Naive thymus-derived CD8-positive, alpha-beta T cell (primary cell): ENCODE measurements around the gene CLEC11A. TPM values are rescaled to one million over a fixed set of nuclear protein-coding genes. Genes with fewer than 3 reads are reported as not detected.

Source experiments
- ATAC-seq, 2 donors: fragments of 150-1000 bp; cut with Tn5 transposase in 1 of 2; sonication (Bioruptor Pico), chemical (Tn5 transposase) in 1 of 2; 1 replicate in 1 of 2; 2 replicates in 1 of 2; pipeline ENCODE4 v1.10.0; 2021; ENCODE audit warnings: mild to moderate bottlenecking in 2 of 2, moderate library complexity in 2 of 2
- POLR2A ChIA-PET: fragments of 350-600 bp; sonication (Branson Sonifier 250); formaldehyde crosslinking; loops from one replicate; lab custom pipeline; 2021; ENCODE audit warnings: antibody characterized with exemption; lab: Charles Lee
- DNase-seq, 10 donors: peaks; one replicate each; pipeline versions ENCODE4 v3.0.0 to v3.0.0-alpha.2; 2020 to 2022
- H3K27ac Mint-ChIP-seq, 10 donors: one replicate each; pipeline ENCODE4 v1.8.0; 2020 to 2022; ENCODE audit warnings: mild to moderate bottlenecking in 10 of 10, mixed read lengths in 10 of 10, moderate library complexity in 4 of 10, inconsistent platforms in 1 of 10
- H3K27me3 Mint-ChIP-seq, 5 donors: one replicate each; pipeline ENCODE4 v1.8.0; 2021 to 2022; ENCODE audit warnings: mixed read lengths in 5 of 5
- H3K36me3 Mint-ChIP-seq, 3 donors: one replicate each; pipeline ENCODE4 v1.8.0; 2020 to 2022; ENCODE audit warnings: mixed read lengths in 3 of 3, mild to moderate bottlenecking in 2 of 3, inconsistent platforms in 1 of 3
- H3K4me1 Mint-ChIP-seq, 4 donors: one replicate each; pipeline ENCODE4 v1.8.0; 2021 to 2022; ENCODE audit warnings: mixed read lengths in 4 of 4
- H3K4me3 Mint-ChIP-seq, 10 donors: one replicate each; pipeline ENCODE4 v1.8.0; 2020 to 2022; ENCODE audit warnings: mild to moderate bottlenecking in 10 of 10, mixed read lengths in 10 of 10, moderate library complexity in 6 of 10, inconsistent platforms in 1 of 10
- H3K9me3 Mint-ChIP-seq, 9 donors: one replicate each; pipeline ENCODE4 v1.8.0; 2020 to 2022; ENCODE audit warnings: mixed read lengths in 9 of 9, mild to moderate bottlenecking in 3 of 9, inconsistent platforms in 1 of 9, moderate library complexity in 1 of 9
- polyA plus RNA-seq, 3 donors: library from polyadenylated mRNA; unstranded; fragments of 300-500 nt; fragmentation: Illumina TruSeq; gene quantifications; one replicate each; pipeline ENCODE4 v1.2.3, GENCODE V29; 2021
- total RNA-seq, 8 experiments: library from RNA in 2 of 8; stranded (reverse) in 2 of 8; gene quantifications; one replicate each; pipeline ENCODE4 v1.2.3 and lab custom pipeline; 2021 to 2026

CLEC11A gene
- total and polyA plus RNA-seq, 5 experiments from 2014 or later = 9.4 to 15.8 (median 12.4) TPM

DNA sequence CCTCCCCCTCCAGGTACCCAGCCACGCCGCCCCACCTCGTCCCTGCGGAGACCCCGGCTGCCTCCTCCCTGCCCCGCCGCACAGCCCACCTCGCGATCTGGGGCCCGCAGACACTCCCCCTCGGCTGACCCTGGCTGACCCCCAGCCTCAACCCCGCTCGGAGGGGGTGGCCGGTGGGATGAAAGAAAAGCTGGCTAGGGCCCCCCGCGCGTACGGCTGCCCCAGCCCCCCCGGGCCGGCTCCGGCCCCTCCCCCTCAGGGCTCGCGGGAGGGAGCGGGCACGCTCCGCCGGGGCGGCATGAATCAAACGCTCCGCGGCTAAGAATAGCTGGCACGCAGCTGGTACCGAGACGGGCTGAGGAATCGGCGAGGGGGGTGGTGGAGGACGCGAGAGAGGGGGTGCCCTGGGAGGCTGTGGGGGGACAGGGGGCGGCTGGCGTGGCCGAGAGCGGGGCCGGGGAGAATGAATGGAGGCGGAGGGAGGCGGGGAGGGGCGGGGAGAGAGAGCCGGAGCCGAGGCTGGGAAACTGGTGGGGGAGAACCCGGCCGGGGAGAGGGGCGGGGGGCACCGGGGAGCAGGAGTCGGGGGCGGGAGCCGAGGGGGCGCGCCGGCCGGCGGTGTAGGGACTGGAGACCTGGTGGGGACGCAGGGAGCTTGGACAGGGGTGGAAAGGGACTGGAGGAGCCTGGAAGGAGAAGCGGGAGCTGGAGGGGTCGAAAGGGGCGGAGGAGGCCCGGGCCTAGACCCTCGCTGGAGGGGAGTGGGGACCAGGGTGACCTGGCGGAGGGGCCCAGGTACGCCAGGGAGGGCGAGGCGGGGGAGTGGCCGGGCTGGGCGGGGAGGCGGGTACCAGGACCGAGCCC lies 4.7 kb upstream of the CLEC11A start:
- POLR2A ChIA-PET = interaction anchor here (1.4 kb wide), 3 partner anchors 10 to 86 kb away, joined by 3 to 4 read pairs (median 4); no protein-coding TSS in a partner anchor

DNA sequence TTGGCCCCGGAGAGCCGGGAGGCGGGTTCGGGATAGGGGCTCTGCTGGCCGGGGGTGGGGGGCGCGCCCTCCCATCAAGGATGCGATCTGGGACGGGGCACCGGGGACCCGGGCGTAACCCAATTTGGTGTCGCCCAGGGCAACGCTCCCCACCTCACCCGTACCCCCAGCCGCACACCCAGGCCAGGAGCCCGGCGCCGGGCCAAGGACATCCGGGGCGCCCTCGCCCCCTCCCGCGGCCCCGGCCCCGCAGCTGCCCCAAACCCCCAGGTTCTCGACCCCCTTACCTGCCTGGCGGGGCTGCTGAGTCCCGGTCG lies 4.1 kb upstream of the CLEC11A start:
- Mint-ChIP-seq H3K4me3 (peak overlapping the region in 3 of 10 donors; percentile 67 to 90 (median 71)), H3K27ac (no peak overlapping the region), H3K4me1 (peaks cover 31 to 64% (median 50%) of the 10 kb centered on the region in 4 donors), H3K9me3 (no peaks in the 10 kb centered on the region), H3K27me3 (peaks cover 4 to 25% (median 16%) of the 10 kb centered on the region in 5 donors), H3K36me3 (no peaks in the 10 kb centered on the region)
- DNase-seq (no peak), ATAC-seq (peak in 1 of 2 donors; percentile 24)
- POLR2A ChIA-PET = interaction anchor here (1.4 kb wide), 2 partner anchors 9 to 86 kb away, joined by 3 to 4 read pairs; no protein-coding TSS in a partner anchor

More for the DNA sequence above, 4.7 kb upstream of the CLEC11A start:
- ATAC-seq = peak; percentile 21 to 53
- peaks cover 4 to 20% (median 16%) of the 10 kb centered on the region in 5 donors for H3K27me3 Mint-ChIP-seq
- H3K9me3 Mint-ChIP-seq = no peaks in the 10 kb centered on the region
- H3K4me1 Mint-ChIP-seq = peaks cover 32 to 65% (median 50%) of the 10 kb centered on the region in 4 donors
- peak overlapping the region in 9 of 10 donors; percentile 20 to 90 (median 71) for H3K4me3 Mint-ChIP-seq
- H3K27ac Mint-ChIP-seq = peak overlapping the region in 1 of 10 donors; percentile 77
- no peaks in the 10 kb centered on the region for H3K36me3 Mint-ChIP-seq
- DNase-seq = peak in 3 of 10 donors; percentile 30 to 36 (median 30)

GRCh38 chr19:50719566-50719965 lies 3.6 kb upstream of the CLEC11A start, which contains the start of gene SHANK1:
TSS of gene SHANK1 (minus strand) at chr19:50719802. CDS start at chr19:50716919, 2,883 bp downstream.
- Mint-ChIP-seq H3K36me3 (no peaks in the 10 kb centered on the region), H3K27me3 (peaks cover 4 to 25% (median 16%) of the 10 kb centered on the region in 5 donors), H3K27ac (peak within 1 kb of the TSS in 9 of 10 donors; percentile 7 to 86 (median 56)), H3K4me3 (peak within 1 kb of the TSS; percentile 59 to 90 (median 73)), H3K9me3 (no peaks in the 10 kb centered on the region), H3K4me1 (peaks cover 27 to 64% (median 51%) of the 10 kb centered on the region in 4 donors)
- peak in 1 of 10 donors; percentile 31 for DNase-seq
- POLR2A ChIA-PET = no interaction called here
- ATAC-seq = no peak

- Mint-ChIP-seq H3K36me3 (no peaks in the 10 kb centered on the region), H3K9me3 (peaks cover 0 to 3% (median 0%) of the 10 kb centered on the region in 9 donors), H3K4me3 (peak overlapping the region; percentile 56 to 84 (median 72)), H3K27me3 (peaks cover 4 to 25% (median 15%) of the 10 kb centered on the region in 5 donors), H3K27ac (peak overlapping the region in 9 of 10 donors; percentile 11 to 86 (median 56)), H3K4me1 (peaks cover 27 to 61% (median 44%) of the 10 kb centered on the region in 4 donors)
- no peak for DNase-seq
- POLR2A ChIA-PET = interaction anchor here (0.6 kb wide), 1 partner anchor 1437 kb away, joined by 3 read pairs; no protein-coding TSS in a partner anchor
- ATAC-seq = no peak
These were observed 2.8 kb upstream of the CLEC11A start for GRCh38 chr19:50720181-50720920.

- H3K36me3 Mint-ChIP-seq = no peaks in the 10 kb centered on the region
- H3K9me3 Mint-ChIP-seq = peaks cover 0 to 5% (median 0%) of the 10 kb centered on the region in 9 donors
- POLR2A ChIA-PET = no interaction called here
- ATAC-seq = no peak
- H3K27me3 Mint-ChIP-seq = peaks cover 4 to 25% (median 13%) of the 10 kb centered on the region in 5 donors
- H3K4me3 Mint-ChIP-seq = peak overlapping the region; percentile 56 to 84 (median 72)
- peak in 1 of 10 donors; percentile 13 for DNase-seq
- peak overlapping the region in 7 of 10 donors; percentile 6 to 79 (median 53) for H3K27ac Mint-ChIP-seq
- peaks cover 25 to 61% (median 44%) of the 10 kb centered on the region in 4 donors for H3K4me1 Mint-ChIP-seq
These were observed 2.2 kb upstream of the CLEC11A start for GRCh38 chr19:50720921-50721381.

DNA sequence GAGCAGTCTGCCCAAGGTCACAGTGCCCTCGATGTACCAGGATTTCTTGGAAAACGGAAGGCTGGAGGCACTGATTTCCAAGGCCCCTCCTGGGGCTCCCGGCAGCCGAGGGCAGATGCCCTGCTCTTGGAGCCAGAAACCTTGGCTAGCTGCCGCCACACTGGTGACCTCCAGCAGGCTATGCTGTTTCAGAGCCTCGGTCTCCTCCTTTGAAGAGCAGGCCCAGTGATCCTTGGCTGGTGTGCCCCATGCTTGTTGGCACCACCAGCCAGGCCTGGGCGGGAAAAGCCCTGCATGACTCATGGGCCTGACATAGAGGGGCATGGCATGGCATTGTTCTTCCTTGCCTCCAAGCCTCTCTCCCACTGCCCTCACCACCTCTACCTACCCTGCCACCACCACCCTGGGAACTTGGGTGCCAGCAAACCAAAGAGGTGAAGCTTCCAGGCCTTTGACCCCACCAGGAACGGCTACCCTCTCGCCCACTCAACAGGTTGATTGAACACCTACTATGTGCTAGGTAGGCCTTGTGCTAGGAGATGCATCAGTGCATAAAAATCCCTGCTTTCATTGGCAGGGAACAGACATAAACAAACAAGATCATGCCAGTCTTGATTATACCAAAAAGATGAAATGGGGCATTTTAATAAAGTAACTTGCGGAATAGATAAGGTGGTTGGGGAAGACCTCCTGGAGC lies 1.6 kb upstream of the CLEC11A start:
- POLR2A ChIA-PET = no interaction called here
- no peak for DNase-seq
- Mint-ChIP-seq H3K9me3 (peaks cover 0 to 5% (median 0%) of the 10 kb centered on the region in 9 donors), H3K36me3 (peaks cover 0 to 4% (median 0%) of the 10 kb centered on the region in 3 donors), H3K27me3 (peaks cover 4 to 25% (median 13%) of the 10 kb centered on the region in 5 donors), H3K4me1 (peaks cover 27 to 63% (median 48%) of the 10 kb centered on the region in 4 donors), H3K4me3 (peak overlapping the region in 5 of 10 donors; percentile 14 to 73 (median 59)), H3K27ac (peak overlapping the region in 5 of 10 donors; percentile 7 to 53 (median 20))
- ATAC-seq = no peak

GRCh38 chr19:50722201-50723013 lies 757 bp upstream of the CLEC11A start:
- DNase-seq (no peak), ATAC-seq (no peak)
- H3K27me3 Mint-ChIP-seq = peaks cover 4 to 25% (median 12%) of the 10 kb centered on the region in 5 donors
- peak overlapping the region in 7 of 10 donors; percentile 39 to 91 (median 67) for H3K4me3 Mint-ChIP-seq
- H3K4me1 Mint-ChIP-seq = peaks cover 29 to 67% (median 53%) of the 10 kb centered on the region in 4 donors
- H3K36me3 Mint-ChIP-seq = peaks cover 0 to 6% (median 0%) of the 10 kb centered on the region in 3 donors
- POLR2A ChIA-PET = interaction anchor here (1.0 kb wide), 1 partner anchor 365 kb away, joined by 3 read pairs; no protein-coding TSS in a partner anchor
- H3K27ac Mint-ChIP-seq = peak overlapping the region in 3 of 10 donors; percentile 20 to 91 (median 85)
- H3K9me3 Mint-ChIP-seq = peaks cover 0 to 5% (median 0%) of the 10 kb centered on the region in 9 donors

DNA sequence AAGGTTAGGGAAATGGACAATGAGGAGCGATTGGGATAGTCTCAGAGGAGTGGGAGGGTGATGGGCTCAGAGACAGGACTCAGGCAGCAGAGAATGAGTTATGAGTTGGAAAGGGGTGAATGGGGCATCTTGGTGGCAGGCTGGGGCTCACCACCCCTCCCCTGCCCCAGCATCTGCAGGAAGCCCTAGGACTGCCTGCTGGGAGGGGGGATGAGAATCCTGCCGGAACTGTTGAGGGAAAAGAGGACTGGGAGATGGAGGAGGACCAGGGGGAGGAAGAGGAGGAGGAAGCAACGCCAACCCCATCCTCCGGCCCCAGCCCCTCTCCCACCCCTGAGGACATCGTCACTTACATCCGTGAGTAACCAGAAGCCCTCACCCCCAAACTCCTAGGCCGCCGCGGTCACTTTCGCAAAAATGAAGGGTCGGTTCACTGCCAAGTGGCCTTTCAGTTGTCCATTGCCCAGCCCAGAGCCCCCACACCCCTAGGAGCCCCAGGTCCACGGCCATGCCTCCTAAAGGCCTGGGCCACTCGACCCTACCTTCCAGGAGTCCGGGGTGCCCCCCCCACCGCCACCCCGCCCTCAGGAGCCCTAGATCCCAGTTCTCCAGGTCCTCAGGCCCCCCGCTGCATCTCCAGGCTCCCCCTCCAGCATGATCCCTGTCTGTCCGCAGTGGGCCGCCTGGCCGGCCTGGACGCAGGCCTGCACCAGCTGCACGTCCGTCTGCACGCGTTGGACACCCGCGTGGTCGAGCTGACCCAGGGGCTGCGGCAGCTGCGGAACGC lies 764 bp downstream of the CLEC11A start:
- DNase-seq (no peak), ATAC-seq (no peak)
- H3K9me3 Mint-ChIP-seq = peaks cover 0 to 5% (median 0%) of the 10 kb centered on the region in 9 donors
- peaks cover 0 to 6% (median 0%) of the 10 kb centered on the region in 3 donors for H3K36me3 Mint-ChIP-seq
- H3K4me3 Mint-ChIP-seq = peak overlapping the region; percentile 87 to 94 (median 90)
- POLR2A ChIA-PET = interaction anchor here (0.8 to 5.5 kb wide), 10 partner anchors 10 to 957 kb away, joined by 3 to 43 read pairs (median 6); partner anchors contain the start of genes AP2A1 and NR1H2
- peaks cover 4 to 25% (median 10%) of the 10 kb centered on the region in 5 donors for H3K27me3 Mint-ChIP-seq
- peaks cover 33 to 75% (median 60%) of the 10 kb centered on the region in 4 donors for H3K4me1 Mint-ChIP-seq
- peak overlapping the region in 4 of 10 donors; percentile 87 to 97 (median 96) for H3K27ac Mint-ChIP-seq

DNA sequence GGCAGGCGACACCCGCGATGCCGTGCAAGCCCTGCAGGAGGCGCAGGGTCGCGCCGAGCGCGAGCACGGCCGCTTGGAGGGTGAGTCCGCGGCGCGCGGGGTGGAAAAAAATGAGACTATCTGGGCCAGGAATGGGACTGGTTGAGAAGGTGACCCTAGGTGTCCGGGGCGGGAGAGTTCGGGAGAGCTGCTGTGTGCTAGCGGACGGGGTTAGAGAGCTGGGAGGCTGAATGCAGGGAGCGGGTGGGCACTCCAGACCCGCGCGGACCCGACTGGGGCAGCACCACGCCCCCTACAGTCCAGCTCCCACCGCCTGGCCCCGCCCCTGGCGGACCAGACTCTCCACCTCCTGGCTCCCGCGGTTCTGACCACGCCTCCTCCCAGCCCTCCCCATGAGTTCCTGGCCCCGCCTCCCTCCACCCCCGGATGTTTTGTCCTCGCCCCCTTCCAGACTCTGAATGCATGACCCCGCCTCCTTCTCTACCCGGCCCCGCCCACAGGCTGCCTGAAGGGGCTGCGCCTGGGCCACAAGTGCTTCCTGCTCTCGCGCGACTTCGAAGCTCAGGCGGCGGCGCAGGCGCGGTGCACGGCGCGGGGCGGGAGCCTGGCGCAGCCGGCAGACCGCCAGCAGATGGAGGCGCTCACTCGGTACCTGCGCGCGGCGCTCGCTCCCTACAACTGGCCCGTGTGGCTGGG lies 1.5 kb downstream of the CLEC11A start:
- peak overlapping the region; percentile 35 to 97 (median 93) for H3K27ac Mint-ChIP-seq

More for the DNA sequence above, 1.5 kb downstream of the CLEC11A start:
- Mint-ChIP-seq H3K9me3 (peaks cover 0 to 5% (median 0%) of the 10 kb centered on the region in 9 donors), H3K4me3 (peak overlapping the region; percentile 87 to 94 (median 90)), H3K4me1 (peaks cover 33 to 74% (median 61%) of the 10 kb centered on the region in 4 donors), H3K27me3 (peaks cover 4 to 25% (median 10%) of the 10 kb centered on the region in 5 donors), H3K36me3 (peaks cover 0 to 6% (median 0%) of the 10 kb centered on the region in 3 donors)
- ATAC-seq (peak; percentile 75 to 80), DNase-seq (peak; percentile 91 to 100 (median 99))
- POLR2A ChIA-PET = interaction anchor here (0.6 to 5.5 kb wide), 16 partner anchors 9 to 1465 kb away, joined by 3 to 43 read pairs (median 5); partner anchors contain the start of genes AP2A1, JOSD2, NR1H2 and PPP2R1A
